GM21447 (cell line): Measurements from ENCODE around the gene NUDT5.
A peak's percentile ranks its signal among the peaks of the same experiment; 100 is the strongest.
"Not testable (repeated sequence)": the region's sequence is repeated elsewhere in the genome, so short reads cannot be mapped to it uniquely, and the experiment has no call there.

Experiments used
- ATAC-seq: cut with Tn5 transposase; IDR thresholded peaks from one replicate; pipeline ENCODE4 v1.9.1; 2021; ENCODE audit not compliant: unreplicated experiment

Gene NUDT5

DNA sequence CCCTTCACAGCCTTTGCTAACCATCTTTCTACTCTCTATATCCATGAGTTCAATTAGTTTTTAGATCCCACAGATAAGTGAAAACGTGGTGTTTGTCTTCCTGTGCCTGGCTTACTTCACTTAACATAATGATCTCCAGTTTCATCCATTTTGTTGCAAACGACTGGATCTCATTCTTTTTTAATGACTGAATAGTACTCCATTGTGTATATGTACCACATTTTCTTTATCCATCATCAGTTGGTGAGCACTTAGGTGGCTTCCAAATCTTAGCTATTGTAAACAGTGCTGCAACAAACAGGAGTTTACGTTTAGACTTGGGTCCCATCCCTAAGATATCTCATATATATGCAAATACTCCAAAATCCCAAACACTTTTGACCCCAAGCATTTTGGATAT, 9.4 kb upstream of the NUDT5 start:
- no peak for ATAC-seq

- ATAC-seq, result no peak
Observed at GRCh38 chr10:12202226-12202625, 6.5 kb upstream of the NUDT5 start.

DNA sequence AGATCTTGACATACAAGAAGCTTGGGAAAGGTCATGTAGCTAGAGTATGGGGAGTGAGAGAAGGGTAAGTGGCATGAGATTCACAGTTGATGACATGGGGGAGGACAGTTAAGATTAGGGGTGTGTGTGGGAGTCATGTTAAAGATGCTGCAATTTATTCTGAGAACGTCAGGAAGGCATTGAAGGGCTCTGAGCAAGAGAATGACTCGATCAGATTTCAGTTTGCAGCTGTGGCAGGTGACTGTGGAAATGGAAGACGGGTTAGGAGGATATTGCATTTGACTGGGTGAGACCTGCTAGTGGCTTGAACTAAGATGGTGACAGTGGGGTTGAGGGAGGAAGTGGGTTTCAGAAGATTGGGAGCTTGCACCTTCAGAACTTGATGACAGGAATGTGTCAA, 5.9 kb upstream of the NUDT5 start:
- ATAC-seq, result no peak

- ATAC-seq, result no peak
Observed at GRCh38 chr10:12200850-12201249, 5.2 kb upstream of the NUDT5 start.

DNA sequence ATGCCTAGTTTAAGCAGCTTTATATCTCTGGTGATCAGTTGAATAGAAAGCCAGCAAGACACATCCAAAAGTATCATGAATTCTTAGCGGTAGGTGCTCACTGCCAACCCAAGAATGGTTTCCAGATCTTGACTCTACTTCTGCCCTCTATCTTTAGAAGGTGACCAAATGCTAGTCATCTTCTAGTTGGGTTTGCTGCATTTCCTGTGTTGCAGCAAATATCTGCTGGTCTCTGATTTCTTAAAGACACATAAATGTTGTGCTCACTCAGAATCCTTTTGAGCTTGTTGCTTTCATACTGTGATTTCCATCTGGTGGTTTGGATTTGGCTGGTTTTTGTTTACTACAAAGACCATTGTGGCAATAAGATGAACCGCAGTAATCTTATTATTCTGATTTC, 2.5 kb upstream of the NUDT5 start:
- no peak for ATAC-seq

DNA sequence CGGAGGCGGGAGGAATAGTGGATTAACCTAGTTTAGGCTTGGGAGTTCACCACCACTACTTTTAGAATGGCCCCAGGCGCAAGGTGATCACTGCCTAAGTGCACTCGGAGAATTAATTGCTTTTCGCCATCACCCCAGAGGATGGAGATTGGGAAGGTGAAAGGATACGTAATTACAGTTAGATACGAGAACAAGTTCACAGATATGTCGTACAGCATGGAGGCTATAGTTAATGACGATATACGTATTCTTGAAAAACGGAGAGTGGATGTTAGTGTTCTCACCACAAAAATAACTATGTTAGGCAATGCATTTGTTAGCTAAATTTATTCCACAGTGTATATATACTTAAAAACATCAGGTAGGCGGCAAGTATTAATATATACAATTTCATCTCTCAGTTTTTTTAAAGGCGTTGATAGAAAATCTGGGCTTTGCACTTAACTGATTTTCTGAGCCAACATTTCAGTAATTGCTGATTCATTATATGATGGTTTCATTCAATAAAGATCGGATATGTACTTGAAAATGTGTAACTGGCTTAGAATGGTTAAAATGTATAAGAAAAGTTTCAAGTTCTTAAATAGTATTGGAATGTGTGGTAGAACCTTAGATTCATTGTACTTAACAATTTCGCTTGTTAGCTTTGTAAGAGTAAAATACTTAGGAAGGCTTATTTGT, 980 bp upstream of the NUDT5 start:
- no peak for ATAC-seq

DNA sequence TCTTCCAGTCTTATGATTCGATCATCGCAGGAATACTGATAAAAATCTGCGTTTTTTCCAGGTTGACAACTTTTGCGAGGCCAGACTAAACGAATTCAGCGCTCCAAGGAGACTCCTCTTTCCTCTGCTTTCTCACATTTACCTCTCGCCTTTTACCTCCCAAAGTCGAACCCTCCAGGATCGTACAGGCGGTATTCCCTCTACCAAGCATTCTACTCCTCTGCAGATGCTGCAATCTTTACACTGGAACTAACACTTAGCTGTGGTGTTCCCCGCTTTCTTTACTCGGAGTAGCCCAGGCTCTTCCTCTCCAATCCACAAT, 449 bp downstream of the NUDT5 start:
- peak; percentile 13 for ATAC-seq

GRCh38 chr10:12194752-12195271, 879 bp downstream of the NUDT5 start:
- no peak for ATAC-seq

DNA sequence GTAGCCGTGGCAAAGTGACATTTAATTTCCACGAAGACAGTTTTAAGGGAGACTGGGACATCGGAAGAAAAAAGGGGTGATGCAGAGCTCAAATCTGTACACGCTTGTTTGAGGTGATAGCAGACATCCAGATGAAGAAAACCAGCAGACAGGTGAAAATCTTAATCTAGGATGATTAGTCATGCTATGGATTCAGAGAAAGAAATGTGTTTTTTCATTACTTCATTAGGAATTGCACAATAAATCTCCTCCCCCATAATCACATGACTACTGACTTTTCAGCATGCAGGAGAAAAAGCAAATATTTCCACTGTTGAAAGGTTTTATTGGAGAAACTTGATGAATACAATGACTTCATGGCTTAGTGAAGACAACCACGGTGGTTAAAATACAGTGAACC, 2.5 kb downstream of the NUDT5 start:
- ATAC-seq, result no peak

GRCh38 chr10:12191715-12192114, 4.0 kb downstream of the NUDT5 start:
- ATAC-seq, result no peak

DNA sequence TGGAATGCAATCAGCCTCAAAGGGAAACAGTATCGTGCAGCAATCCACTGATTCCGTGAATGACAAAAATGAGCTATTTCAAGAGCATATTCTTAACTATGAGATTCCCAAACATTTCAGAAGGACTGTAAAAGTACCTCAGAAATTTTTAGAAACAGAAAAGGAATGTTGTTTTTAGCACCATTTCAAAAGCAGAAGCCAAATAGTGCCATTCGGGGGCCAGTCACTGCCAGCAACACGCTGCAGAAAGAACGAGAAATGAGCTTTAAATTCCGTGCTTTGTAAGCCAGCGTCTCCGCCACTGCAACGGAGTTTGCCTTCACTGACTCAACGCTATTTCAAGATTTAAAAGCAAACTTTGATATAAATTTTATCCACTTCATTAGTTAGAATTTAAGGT, 6.3 kb downstream of the NUDT5 start:
- ATAC-seq, result no peak

GRCh38 chr10:12188656-12189055, 7.0 kb downstream of the NUDT5 start:
- no peak for ATAC-seq

DNA sequence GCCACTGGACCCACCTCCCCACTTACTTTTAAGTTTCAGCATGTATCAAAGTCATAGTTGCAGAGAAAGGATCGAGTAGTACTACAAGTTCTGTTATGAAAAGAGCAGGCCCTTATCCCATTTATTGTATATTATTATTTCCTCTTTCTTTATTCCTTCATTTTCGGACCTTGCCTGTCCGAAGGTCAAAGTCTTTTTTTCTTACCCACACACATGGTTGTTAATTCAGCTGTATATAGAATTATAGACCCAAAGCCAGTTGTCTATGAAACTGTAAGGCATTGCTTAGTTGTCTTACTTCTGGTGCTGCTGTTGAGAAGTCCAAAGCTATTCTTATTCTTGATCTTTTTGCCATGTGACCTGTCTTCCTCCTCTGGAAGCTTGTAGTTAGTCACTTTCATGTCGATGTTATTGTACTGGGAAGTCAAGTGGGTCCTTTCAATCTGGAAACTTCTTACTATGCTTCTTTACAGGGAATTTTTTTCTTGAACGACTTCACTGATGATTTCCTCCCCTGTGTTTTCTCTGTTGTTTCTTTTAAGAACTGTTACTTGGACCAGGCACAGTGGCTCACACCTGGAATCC, 8.3 kb downstream of the NUDT5 start:
- ATAC-seq, result no peak

DNA sequence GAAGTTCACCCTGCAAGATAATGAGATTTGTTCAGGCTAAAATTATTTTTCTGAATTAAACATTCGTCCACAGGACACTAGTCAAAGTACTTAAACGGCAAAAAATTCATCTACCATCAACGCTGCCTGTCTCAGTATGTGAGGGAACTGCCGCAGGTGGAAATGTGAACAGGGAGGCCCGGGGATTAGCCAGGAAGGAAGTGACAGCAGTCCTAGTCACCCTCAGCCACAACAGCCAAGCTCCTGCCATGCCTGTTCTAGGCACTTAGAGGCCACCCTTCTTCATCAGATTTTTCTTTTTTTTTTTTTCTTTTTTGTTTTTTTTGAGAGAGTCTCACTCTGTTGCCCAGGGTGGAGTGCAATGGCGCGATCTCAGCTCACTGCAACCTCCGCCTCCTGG, 9.4 kb downstream of the NUDT5 start:
- ATAC-seq, result no peak

- no peak for ATAC-seq
Observed at GRCh38 chr10:12184165-12184564, 11.5 kb downstream of the NUDT5 start.

DNA sequence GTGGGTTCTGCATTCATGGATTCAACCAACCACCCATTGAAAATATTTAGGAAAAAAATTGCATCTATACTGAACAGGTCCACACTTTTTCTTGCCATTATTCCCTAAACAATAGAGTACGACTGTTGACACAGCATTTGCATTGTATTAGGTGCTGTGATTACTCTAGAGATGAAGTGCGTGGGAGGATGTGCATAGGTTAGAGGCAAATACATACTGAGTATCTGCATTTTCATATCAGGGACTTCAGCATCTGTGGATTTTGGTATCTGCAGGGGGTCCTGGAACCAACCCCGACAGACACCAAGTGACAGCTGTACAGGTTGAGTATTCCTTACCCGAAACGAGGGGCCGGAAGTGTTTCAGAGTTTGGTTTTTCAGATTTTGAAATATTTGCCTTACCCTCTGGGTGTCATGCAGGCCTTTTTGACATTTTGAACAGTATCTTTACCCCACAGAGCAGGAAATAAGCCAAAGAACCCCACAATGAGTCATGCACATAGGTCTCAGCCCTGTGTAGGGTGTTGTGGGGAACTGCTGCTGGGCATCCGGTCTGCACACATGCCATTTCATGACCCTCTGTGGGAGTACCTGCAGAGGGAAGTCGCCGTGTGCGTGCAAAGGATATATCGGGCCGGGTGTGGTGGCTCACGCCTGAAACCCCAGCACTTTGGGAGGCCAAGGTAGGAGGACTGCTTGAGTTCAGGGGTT, 14.5 kb downstream of the NUDT5 start:
- peak; percentile 87 for ATAC-seq

DNA sequence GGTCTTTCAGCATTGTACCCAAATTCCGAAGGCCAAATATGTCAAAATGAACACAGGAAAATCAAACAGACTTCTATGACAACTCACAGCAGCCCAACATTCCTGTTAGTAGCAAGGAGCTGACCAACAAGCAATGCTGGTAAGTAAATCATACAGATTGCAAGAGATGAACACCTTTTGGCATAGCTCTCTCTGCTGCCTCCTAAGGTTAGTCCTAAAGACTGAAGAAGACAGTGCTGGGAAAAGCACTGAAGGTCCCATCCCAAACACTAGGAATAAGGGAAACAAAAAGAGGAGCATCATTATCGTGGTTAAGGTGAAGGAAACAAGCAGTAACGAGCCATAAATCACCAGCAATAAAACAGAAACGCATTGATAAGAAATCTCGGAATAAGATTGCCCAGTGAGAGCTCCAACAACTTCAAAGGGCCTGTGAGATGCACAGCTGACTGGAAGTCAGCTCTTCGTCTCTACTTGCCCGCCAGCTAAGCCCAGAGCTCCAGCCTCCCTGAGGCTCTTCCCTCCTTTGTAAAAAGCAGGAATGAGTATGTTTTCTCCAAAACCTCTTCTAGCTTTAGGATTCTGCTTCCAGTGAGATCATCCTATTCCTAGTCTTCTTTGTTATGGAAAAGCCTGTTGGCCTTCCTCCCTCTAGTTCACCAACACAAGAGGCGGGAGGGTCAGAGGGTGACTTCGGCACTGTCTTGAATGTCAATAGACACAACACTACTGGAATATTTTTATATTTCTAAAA, 15.3 kb downstream of the NUDT5 start:
- ATAC-seq, result no peak

- no peak for ATAC-seq
Observed at GRCh38 chr10:12179606-12180170, 16.0 kb downstream of the NUDT5 start.

DNA sequence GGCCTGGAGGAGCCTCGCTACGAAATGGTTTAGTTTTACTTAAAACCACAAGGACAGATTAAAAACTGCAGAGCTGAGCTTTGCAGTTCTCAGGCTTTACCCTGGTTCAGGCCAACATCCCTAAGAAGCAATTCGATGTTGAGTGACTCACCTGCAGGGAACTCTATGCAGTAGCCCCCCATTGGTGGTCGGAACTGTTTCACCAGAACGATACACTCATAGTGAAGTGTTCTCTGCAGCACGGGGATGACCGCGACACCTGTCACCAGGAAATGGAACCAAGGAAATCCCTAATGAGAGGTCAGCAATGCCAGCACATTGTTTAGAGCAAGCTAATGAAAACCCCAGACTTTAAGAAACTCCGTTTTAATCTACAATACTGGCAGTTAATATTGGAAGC, 18.0 kb downstream of the NUDT5 start:
- ATAC-seq, result no peak

DNA sequence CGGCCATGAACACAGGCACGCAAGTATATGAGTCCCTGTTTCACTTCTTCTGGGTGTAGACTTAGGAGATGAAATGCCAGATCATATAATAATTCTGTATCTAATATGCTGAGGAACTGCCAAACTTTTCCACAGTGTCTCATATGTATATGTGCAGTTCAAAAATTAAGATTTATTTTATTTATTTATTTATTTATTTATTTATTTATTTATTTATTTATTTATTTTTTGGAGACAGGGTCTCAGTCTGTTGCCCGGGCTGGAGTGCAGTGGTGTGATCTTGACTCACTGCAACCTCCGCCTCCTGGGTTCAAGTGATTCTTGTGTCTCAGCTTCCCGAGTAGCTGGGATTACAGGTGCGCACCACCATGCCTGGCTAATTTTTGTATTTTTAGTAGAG, 24.2 kb downstream of the NUDT5 start:
- not testable (repeated sequence) for ATAC-seq

DNA sequence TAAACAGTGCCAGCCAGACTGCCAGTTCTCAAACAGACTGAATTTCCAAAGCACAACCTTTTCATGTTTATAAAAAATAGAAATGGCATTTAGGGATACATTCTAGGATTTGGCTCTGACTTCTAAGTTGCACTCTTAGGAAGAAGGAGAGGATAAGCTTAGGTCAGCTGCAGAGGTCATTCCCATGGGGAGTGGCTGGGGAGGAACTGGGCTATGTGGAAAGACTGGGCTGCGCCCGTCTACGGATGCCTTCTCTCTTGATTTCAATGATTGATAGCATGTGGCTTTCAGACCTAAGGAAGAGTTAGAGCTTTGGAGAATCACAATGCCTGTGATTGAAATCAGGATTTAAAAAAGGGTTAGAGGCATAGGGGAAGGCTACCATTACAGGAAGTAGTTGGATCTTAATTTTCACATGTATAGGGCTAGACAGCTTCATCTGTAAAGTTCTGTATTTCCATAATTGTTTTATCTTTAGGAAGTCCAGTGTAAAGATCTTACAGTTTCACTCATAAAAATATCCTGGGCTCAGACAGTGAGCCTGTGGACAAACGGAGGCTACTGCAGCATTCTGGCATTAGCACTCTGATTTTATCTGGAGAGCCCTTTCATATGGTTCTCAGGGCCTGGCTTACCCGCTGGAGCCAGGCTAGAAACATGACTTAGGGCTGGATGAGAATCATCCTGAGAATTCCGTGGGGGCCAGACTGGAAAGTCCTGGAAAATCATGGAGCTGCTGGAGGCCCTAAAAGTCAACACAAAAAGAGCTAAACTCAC, 29.5 kb downstream of the NUDT5 start:
- no peak for ATAC-seq
